RWPE1 (cell line): ENCODE data around the gene RBAK.
"Not testable (repeated sequence)": the region's sequence is repeated elsewhere in the genome, so short reads cannot be mapped to it uniquely, and the experiment has no call there.

Source experiments
- CTCF ChIA-PET: fragments of 350-600 bp; sonication (Branson Sonifier 250); formaldehyde crosslinking; extraction: SDS; loops from one replicate; lab custom pipeline; 2021; lab: Yijun Ruan, JAX
- POLR2A ChIA-PET: fragments of 400-600 bp; formaldehyde crosslinking; extraction: SDS; loops from one replicate; lab custom pipeline; 2020; ENCODE audit warnings: antibody characterized with exemption; ENCODE audit not compliant: low non-redundant PET; lab: Yijun Ruan, JAX
- DNase-seq: peaks from one replicate; pipeline ENCODE4 v3.0.0; 2012; ENCODE audit warnings: low spot score
- H3K27ac ChIP-seq: fragments of 450-650 bp; 2 replicates; pipeline ENCODE4 v1.5.1; 2017
- TF ChIP-seq, protein P1 (sequence below): fragments of 450-650 bp; conservative IDR thresholded peaks from 2 replicates; pipeline ENCODE4 v1.5.1; 2017; ENCODE audit warnings: low read depth, mild to moderate bottlenecking

The RBAK gene

GRCh38 chr7:5035276-5035675, 10.4 kb upstream of the RBAK start:
- POLR2A ChIA-PET, result no interaction called here
- no peak overlapping the region for H3K27ac ChIP-seq
- DNase-seq, result no peak
- TF ChIP-seq, protein P1, sequence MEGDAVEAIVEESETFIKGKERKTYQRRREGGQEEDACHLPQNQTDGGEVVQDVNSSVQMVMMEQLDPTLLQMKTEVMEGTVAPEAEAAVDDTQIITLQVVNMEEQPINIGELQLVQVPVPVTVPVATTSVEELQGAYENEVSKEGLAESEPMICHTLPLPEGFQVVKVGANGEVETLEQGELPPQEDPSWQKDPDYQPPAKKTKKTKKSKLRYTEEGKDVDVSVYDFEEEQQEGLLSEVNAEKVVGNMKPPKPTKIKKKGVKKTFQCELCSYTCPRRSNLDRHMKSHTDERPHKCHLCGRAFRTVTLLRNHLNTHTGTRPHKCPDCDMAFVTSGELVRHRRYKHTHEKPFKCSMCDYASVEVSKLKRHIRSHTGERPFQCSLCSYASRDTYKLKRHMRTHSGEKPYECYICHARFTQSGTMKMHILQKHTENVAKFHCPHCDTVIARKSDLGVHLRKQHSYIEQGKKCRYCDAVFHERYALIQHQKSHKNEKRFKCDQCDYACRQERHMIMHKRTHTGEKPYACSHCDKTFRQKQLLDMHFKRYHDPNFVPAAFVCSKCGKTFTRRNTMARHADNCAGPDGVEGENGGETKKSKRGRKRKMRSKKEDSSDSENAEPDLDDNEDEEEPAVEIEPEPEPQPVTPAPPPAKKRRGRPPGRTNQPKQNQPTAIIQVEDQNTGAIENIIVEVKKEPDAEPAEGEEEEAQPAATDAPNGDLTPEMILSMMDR, result no peak
- CTCF ChIA-PET, result interaction anchor here (1.2 kb wide), 1 partner anchor 409 kb away, joined by 3 read pairs; no protein-coding TSS in a partner anchor

GRCh38 chr7:5036446-5036845, 9.2 kb upstream of the RBAK start:
- CTCF ChIA-PET, result no interaction called here
- H3K27ac ChIP-seq, result no peak overlapping the region
- no peak for DNase-seq
- POLR2A ChIA-PET, result no interaction called here
- TF ChIP-seq, protein P1, result no peak

- CTCF ChIA-PET, result interaction anchor here (0.7 kb wide), 1 partner anchor 192 kb away, joined by 3 read pairs; no protein-coding TSS in a partner anchor
- POLR2A ChIA-PET, result no interaction called here
- DNase-seq, result no peak
- TF ChIP-seq, protein P1, result no peak
- no peak overlapping the region for H3K27ac ChIP-seq
Measured at GRCh38 chr7:5041047-5041446, 4.6 kb upstream of the RBAK start.

DNA sequence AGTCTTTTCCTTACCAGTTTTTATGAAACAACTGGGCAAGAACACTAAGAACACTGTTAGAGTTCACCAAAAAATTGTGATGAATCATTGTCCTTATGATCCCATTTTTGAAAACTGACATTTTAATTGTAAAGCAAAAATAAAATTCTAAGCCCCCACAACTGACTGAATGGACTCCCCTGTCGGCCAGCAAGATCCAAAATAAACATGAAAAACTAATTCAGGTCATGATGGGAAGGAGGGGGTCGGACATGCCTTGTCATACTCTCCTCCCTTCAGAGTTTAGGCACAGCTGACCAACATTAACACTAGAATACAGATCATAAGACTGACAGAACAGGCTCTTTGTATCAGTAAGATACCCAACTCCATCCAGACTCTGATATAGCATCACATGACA, 2.0 kb upstream of the RBAK start:
- CTCF ChIA-PET, result interaction anchor here (0.9 kb wide), 1 partner anchor 41 kb away, joined by 3 read pairs; no protein-coding TSS in a partner anchor
- TF ChIP-seq, protein P1, result no peak
- DNase-seq, result no peak
- POLR2A ChIA-PET, result no interaction called here
- H3K27ac ChIP-seq, result no peak overlapping the region

- DNase-seq, POLR2A ChIA-PET, CTCF ChIA-PET: not testable (repeated sequence)
- peak overlapping the region; percentile 81 for H3K27ac ChIP-seq
Measured at GRCh38 chr7:5046397-5046732, 705 bp downstream of the RBAK start.

- CTCF ChIA-PET, DNase-seq, H3K27ac ChIP-seq: not testable (repeated sequence)
- POLR2A ChIA-PET, result interaction anchor here (0.7 kb wide), 1 partner anchor 172 kb away, joined by 8 read pairs; no protein-coding TSS in a partner anchor
Measured at GRCh38 chr7:5047127-5047526, 1.5 kb downstream of the RBAK start.

GRCh38 chr7:5050676-5051075, 5.0 kb downstream of the RBAK start:
- POLR2A ChIA-PET, result no interaction called here
- CTCF ChIA-PET, result no interaction called here
- TF ChIP-seq, protein P1, result no peak
- no peak overlapping the region for H3K27ac ChIP-seq
- no peak for DNase-seq

GRCh38 chr7:5051731-5052130, 6.1 kb downstream of the RBAK start:
- POLR2A ChIA-PET, CTCF ChIA-PET, H3K27ac ChIP-seq, DNase-seq: not testable (repeated sequence)
